Endothelial cell of umbilical vein (primary cell): ENCODE data around the gene DET1. TPM values are rescaled to one million over a fixed set of nuclear protein-coding genes. Genes with fewer than 3 reads are reported as not detected.

ENCODE experiments used
- BruUV-seq: library from RNA; stranded (reverse); fragments of 400-500 nt; replicated peaks from 2 replicates; lab custom pipeline; 2021; lab: Mats Ljungman, UMichigan
- CTCF ChIA-PET: fragments of 300-600, 350-600 bp; sonication (Branson Sonifier 250); formaldehyde crosslinking; loops from one replicate; lab custom pipeline; 2021; ENCODE audit warnings: antibody characterized with exemption, inconsistent platforms; lab: Charles Lee
- POLR2A ChIA-PET: fragments of 300-600, 350-600 bp; sonication (Branson Sonifier 250); formaldehyde crosslinking; loops from one replicate; lab custom pipeline; 2021; ENCODE audit warnings: antibody characterized with exemption, inconsistent platforms; lab: Charles Lee
- DNase-seq: peaks from one replicate; pipeline ENCODE4 v3.0.0-alpha.2; 2011; ENCODE audit warnings: low read depth, low spot score
- FAIRE-seq: peaks from 2 replicates; lab custom pipeline; 2011; peaks lifted over from hg19 to GRCh38; lab: Jason Lieb, UNC
- H2AFZ ChIP-seq: 2 replicates; pipeline ENCODE4 v1.6.0; 2012; ENCODE audit warnings: low read depth, low read length, control low read depth, inconsistent platforms
- H3K27ac ChIP-seq: 2 replicates; pipeline ENCODE4 v1.5.1; 2011; ENCODE audit warnings: low read depth, mild to moderate bottlenecking, control low read depth, low read length, moderate library complexity; ENCODE audit not compliant: insufficient read depth
- H3K27me3 ChIP-seq, 2 experiments: 2 replicates each; pipeline versions ENCODE4 v1.6.0 to v1.6.1; 2011; ENCODE audit warnings: low read length in 2 of 2, mixed read lengths in 1 of 2; ENCODE audit not compliant: control insufficient read depth in 2 of 2, insufficient read depth in 2 of 2
- H3K36me3 ChIP-seq, 2 experiments: 2 replicates in 1 of 2; 3 replicates in 1 of 2; pipeline ENCODE4 v1.5.1; 2011; ENCODE audit warnings: low read length in 2 of 2, mild to moderate bottlenecking in 1 of 2, moderate library complexity in 1 of 2; ENCODE audit not compliant: control insufficient read depth in 2 of 2, insufficient read depth in 2 of 2; ENCODE audit errors: extremely low read depth in 1 of 2
- H3K4me1 ChIP-seq: 3 replicates; pipeline ENCODE4 v1.5.1; 2011; ENCODE audit warnings: mild to moderate bottlenecking, low read length; ENCODE audit not compliant: control insufficient read depth, insufficient read depth; ENCODE audit errors: extremely low read depth
- H3K4me2 ChIP-seq: 2 replicates; pipeline ENCODE4 v1.6.1; 2011; ENCODE audit warnings: low read length, control low read depth, mixed read lengths; ENCODE audit not compliant: insufficient read depth
- H3K4me3 ChIP-seq, 3 experiments: fragments of 200-600 bp in 1 of 3; sonication (generic), shearing (Covaris generic) in 1 of 3; replicated peaks in 1 of 3; 2 replicates each; pipeline ENCODE4 v1.5.1; 2011 to 2016; ENCODE audit warnings: control low read depth in 3 of 3, low read length in 3 of 3, mild to moderate bottlenecking in 2 of 3, inconsistent platforms in 1 of 3, low read depth in 1 of 3, moderate library complexity in 1 of 3; ENCODE audit not compliant: insufficient read depth in 1 of 3
- H3K79me2 ChIP-seq: 2 replicates; pipeline ENCODE4 v1.6.0; 2012; ENCODE audit warnings: low read length, inconsistent platforms; ENCODE audit not compliant: control insufficient read depth, insufficient read depth
- H3K9ac ChIP-seq: replicated peaks from 2 replicates; pipeline ENCODE3; 2011; ENCODE audit warnings: low read length, control low read depth; ENCODE audit not compliant: insufficient read depth; ENCODE audit errors: extremely low read depth
- H3K9me1 ChIP-seq: replicated peaks from 3 replicates; pipeline ENCODE4 v1.6.0; 2011; ENCODE audit warnings: mild to moderate bottlenecking, low read length; ENCODE audit not compliant: control insufficient read depth, insufficient read depth; ENCODE audit errors: extremely low read depth
- H3K9me3 ChIP-seq: replicated peaks from 2 replicates; pipeline ENCODE4 v1.5.1; 2012; ENCODE audit warnings: low read length, inconsistent platforms; ENCODE audit not compliant: control insufficient read depth, insufficient read depth
- H4K20me1 ChIP-seq: replicated peaks from 2 replicates; pipeline ENCODE3; 2011; ENCODE audit warnings: mild to moderate bottlenecking, low read length; ENCODE audit not compliant: control insufficient read depth, insufficient read depth; ENCODE audit errors: extremely low read depth
- CTCF ChIP-seq, 2 donors: IDR thresholded peaks; 1 replicate in 1 of 2; 2 replicates in 1 of 2; pipeline ENCODE4 v1.5.1; 2011; ENCODE audit warnings: low read length in 2 of 2, mild to moderate bottlenecking in 2 of 2, moderate library complexity in 2 of 2, control low read depth in 1 of 2, inconsistent platforms in 1 of 2, low read depth in 1 of 2; ENCODE audit not compliant: insufficient read depth in 1 of 2; ENCODE audit errors: extremely low read depth in 1 of 2
- EZH2 ChIP-seq: IDR thresholded peaks from 2 replicates; pipeline ENCODE4 v1.6.1; 2012; ENCODE audit warnings: borderline replicate concordance, low read depth, mild to moderate bottlenecking, moderate library complexity, low read length, inconsistent platforms; ENCODE audit not compliant: severe bottlenecking
- FOS ChIP-seq: IDR thresholded peaks from 2 replicates; pipeline ENCODE4 v1.6.1; 2011; ENCODE audit warnings: mild to moderate bottlenecking, low read length, moderate library complexity, borderline replicate concordance; ENCODE audit not compliant: insufficient read depth
- GATA2 ChIP-seq: IDR thresholded peaks from 2 replicates; pipeline ENCODE4 v1.7.0; 2011; ENCODE audit warnings: low read depth, mild to moderate bottlenecking, moderate library complexity, mixed read lengths, low read length; ENCODE audit not compliant: insufficient read length, insufficient read depth
- JUN ChIP-seq: IDR thresholded peaks from 2 replicates; pipeline ENCODE4 v1.6.1; 2011; ENCODE audit warnings: borderline replicate concordance, low read depth; ENCODE audit not compliant: insufficient read length, insufficient read depth
- MAX ChIP-seq: IDR thresholded peaks from 2 replicates; pipeline ENCODE4 v1.6.1; 2011; ENCODE audit not compliant: insufficient read depth, insufficient read length
- MYC ChIP-seq: IDR thresholded peaks from one replicate; pipeline ENCODE4 v1.6.1; 2011; ENCODE audit warnings: mild to moderate bottlenecking, low read depth, low read length
- POLR2A ChIP-seq: IDR thresholded peaks from 2 replicates; pipeline ENCODE4 v1.6.1; 2012; ENCODE audit warnings: low read depth, mild to moderate bottlenecking, control low read depth, low read length
- POLR2AphosphoS5 ChIP-seq: IDR thresholded peaks from 2 replicates; pipeline ENCODE4 v1.6.1; 2012; ENCODE audit warnings: low read depth, mild to moderate bottlenecking, control low read depth, low read length, moderate library complexity; ENCODE audit not compliant: insufficient read depth
- dilution Hi-C: fragments of 300-500 bp; cut with MboI; formaldehyde crosslinking; loops from one replicate; pipeline ENCODE4 v1.15.0; 2019; ENCODE audit warnings: low sequenced_read_pairs; ENCODE audit not compliant: extremely low pct_ligation_motif_present
- intact Hi-C: fragments of 100-400 bp; cut with micrococcal nuclease; formaldehyde crosslinking; loops from one replicate; pipeline ENCODE4 v1.10.0; 2022
- polyA plus RNA-seq, 4 experiments: library from polyadenylated mRNA; depleted of rRNA in 3 of 4; stranded (reverse) in 3 of 4; unstranded in 1 of 4; fragments of >200 nt; gene quantifications; 2 replicates each; pipeline versions ENCODE4 v1.2.1 to v1.2.3, GENCODE V29; 2011 to 2012; ENCODE audit warnings: missing spikeins in 1 of 4
- total RNA-seq: library from RNA; stranded (reverse); gene quantifications from 2 replicates; pipeline ENCODE4 v1.2.3, GENCODE V29; 2021

DET1 gene
- total and polyA plus RNA-seq, 2 donors (not counting 3 experiments of a cell fraction or from before 2014, with no cell fraction given), result 5.2 to 5.6 TPM

- DNase-seq, result no peak
- FAIRE-seq, result no peak
- no TSS peak for BruUV-seq
Measured at GRCh38 chr15:88506628-88507027, 39.9 kb downstream of the DET1 start.

More at GRCh38 chr15:88506628-88507027, 39.9 kb downstream of the DET1 start:
- POLR2A ChIA-PET, result no interaction called here
- no peak overlapping the region for H2AFZ ChIP-seq
- intact Hi-C loops (no loop called here), dilution Hi-C loops (no loop called here)
- no peaks in the 10 kb centered on the region for H3K9me1 ChIP-seq
- H3K27me3 ChIP-seq, result no peaks in the 10 kb centered on the region
- H3K27ac ChIP-seq, result no peak overlapping the region
- H3K9ac ChIP-seq, result no peak overlapping the region
- no peaks in the 10 kb centered on the region for H3K9me3 ChIP-seq
- no peaks in the 10 kb centered on the region for H3K79me2 ChIP-seq
- no peak overlapping the region for H3K4me2 ChIP-seq
- H3K4me3 ChIP-seq, result no peak overlapping the region
- H3K36me3 ChIP-seq, result peaks cover 0 to under 1% of the 10 kb centered on the region in 2 experiments
- CTCF ChIA-PET, result interaction anchor here (0.7 kb wide), 1 partner anchor 15 kb away, joined by 3 read pairs; no protein-coding TSS in a partner anchor
- no peaks in the 10 kb centered on the region for H3K4me1 ChIP-seq
- H4K20me1 ChIP-seq, result no peaks in the 10 kb centered on the region
- TF ChIP-seq CTCF (IDR thresholded peaks at IDR 0.05; ENCODE audit: extremely low read depth in 1 of 2, insufficient read depth in 1 of 2, low read depth in 1 of 2, low read length in 2 of 2), result no peak
- no peak for TF ChIP-seq EZH2
- TF ChIP-seq MAX, result no peak
- no peak for TF ChIP-seq JUN
- TF ChIP-seq POLR2A, result no peak
- TF ChIP-seq FOS, result no peak
- no peak for TF ChIP-seq MYC
- no peak for TF ChIP-seq POLR2AphosphoS5
- no peak for TF ChIP-seq GATA2
